ENCODE results near the gene CLPX. TPM values are rescaled to one million over a fixed set of nuclear protein-coding genes. Genes with fewer than 3 reads are reported as not detected.

The CLPX gene
- total and polyA plus RNA-seq, 9 of the 15 experiments (the other 6 are each of a cell fraction or from before 2014, with no cell fraction given) = 11.2 to 83.3 (median 51.3) TPM

DNA sequence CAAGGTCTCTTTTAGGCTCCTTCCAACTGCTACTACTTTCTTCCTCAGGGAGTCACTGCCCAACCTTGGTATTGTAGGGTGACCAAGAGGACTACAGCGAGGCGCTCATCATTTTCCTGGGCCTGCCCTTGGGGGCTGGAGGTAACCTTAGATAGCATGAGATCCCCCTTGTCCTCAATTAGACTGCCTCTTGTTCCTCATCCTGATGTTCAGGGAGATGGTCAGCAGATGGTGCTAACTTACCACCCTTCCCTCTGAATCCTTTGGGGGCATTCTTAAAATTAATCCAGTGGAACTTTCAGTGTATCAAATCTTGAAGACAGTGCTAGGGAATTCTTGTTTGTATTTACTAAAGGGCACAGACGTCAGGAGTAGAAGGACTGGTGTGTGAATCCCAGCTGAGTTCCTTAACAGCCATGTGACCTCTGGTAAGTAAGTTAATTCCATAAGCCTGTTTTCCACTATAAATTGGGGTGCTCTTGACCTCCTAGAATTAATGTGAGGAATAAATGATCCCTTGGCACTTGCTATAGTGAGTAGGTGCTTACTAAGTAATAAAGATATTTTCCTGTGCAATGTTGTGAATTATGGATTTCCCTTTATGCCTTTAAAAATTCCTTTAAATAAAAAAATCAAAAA lies 4.1 kb upstream of the CLPX start:
- in situ Hi-C loops (cut with MboI) = loop anchor here (5.0 kb wide), 1 partner anchor 108 kb away; the partner anchor contains the start of gene RNU5A-1
- CTCF ChIA-PET (ENCODE audit: low intra/inter-chr PET ratio) = interaction anchor here (0.7 to 2.4 kb wide), 7 partner anchors 81 to 211 kb away, joined by 3 to 24 read pairs (median 9); partner anchors contain the start of genes RNU5A-1 and RNU5B-1
- intact Hi-C loops (cut with micrococcal nuclease) = loop anchor here (1.0 to 5.0 kb wide), 5 partner anchors 82 to 196 kb away; partner anchors contain the start of gene RNU5B-1
- DNase-seq (ENCODE audit: extremely low read depth in 1 of 4, low spot score in 3 of 4) (peak; percentile 36 to 67 (median 57)), FAIRE-seq (peak; percentile 92), ATAC-seq (no peak)
- Histone ChIP-seq H3K4me2 (ENCODE audit: insufficient read depth, low read length) (no peak overlapping the region), H3K27me3 (ENCODE audit: control insufficient read depth in 2 of 2, insufficient read depth in 2 of 2, low read length in 2 of 2) (no peaks in the 10 kb centered on the region), H3K27ac (ENCODE audit: extremely low read depth, low read depth, low read length) (no peak overlapping the region), H3K9me3 (replicated peaks; ENCODE audit: control insufficient read depth, insufficient read depth, low read depth, low read length) (no peaks in the 10 kb centered on the region; the same call in 1 of the 2 replicates), H3K4me3 (no peak overlapping the region), H3K9ac (ENCODE audit: insufficient read depth in 1 of 2, low read depth in 2 of 2, low read length in 2 of 2) (no peak overlapping the region), H4K20me1 (replicated peaks; ENCODE audit: control insufficient read depth, insufficient read depth, low read length) (no peaks in the 10 kb centered on the region), H3K36me3 (ENCODE audit: control insufficient read depth, insufficient read depth, low read length) (no peaks in the 10 kb centered on the region; the same call in 2 of the 3 replicates), H3K4me1 (replicated peaks in 1 of 2; ENCODE audit: control insufficient read depth in 2 of 2, insufficient read depth in 2 of 2, low read length in 2 of 2) (peaks cover 7 to 11% of the 10 kb centered on the region in 2 experiments; a peak in 3 of 5 replicates), H2AFZ (ENCODE audit: low read depth, low read length) (peak overlapping the region; percentile 73), H3K79me2 (ENCODE audit: control insufficient read depth, insufficient read depth, low read length) (peaks cover 9% of the 10 kb centered on the region), H3K9me1 (ENCODE audit: control insufficient read depth, insufficient read depth, low read length) (no peaks in the 10 kb centered on the region)
- POLR2A ChIA-PET = interaction anchor here (0.6 kb wide), 1 partner anchor 116 kb away, joined by 3 read pairs; no protein-coding TSS in a partner anchor
- BruUV-seq (replicated peaks) = no TSS peak
- WGBS (ENCODE audit: insufficient coverage, low coverage, missing lambda C conversion rate) = 2% methylated on average over 3 of the region's 3 CpGs
- TF ChIP-seq ZNF785 (CRISPR knock-in tag; IDR thresholded peaks at IDR 0.05) (no peak), ZHX1 (conservative IDR thresholded peaks at IDR 0.05; ENCODE audit: low read length) (no peak), RERE (CRISPR knock-in tag; IDR thresholded peaks at IDR 0.05; ENCODE audit: borderline replicate concordance) (no peak), NUFIP1 (IDR thresholded peaks at IDR 0.05; ENCODE audit: partially characterized antibody) (no peak), IFI16 (CRISPR knock-in tag; IDR thresholded peaks at IDR 0.05) (no peak), MAZ (CRISPR knock-in tag; conservative IDR thresholded peaks at IDR 0.05 in 1 of 2, IDR thresholded peaks at IDR 0.05 in 1 of 2) (0 out of 4 replicates have a peak, but pooled peaks of 1 of the 2 experiments have one; percentile 36), KAT7 (CRISPR knock-in tag; IDR thresholded peaks at IDR 0.05; ENCODE audit: borderline replicate concordance) (no peak), TAF9B (IDR thresholded peaks at IDR 0.05; ENCODE audit: partially characterized antibody) (no peak), HSF4 (CRISPR knock-in tag; IDR thresholded peaks at IDR 0.05; ENCODE audit: borderline replicate concordance) (no peak), KHSRP (IDR thresholded peaks at IDR 0.05) (no peak), RAD21 (CRISPR knock-in tag; conservative IDR thresholded peaks at IDR 0.05 in 1 of 2, IDR thresholded peaks at IDR 0.05 in 1 of 2) (peak; percentile 97), C11orf30 (IDR thresholded peaks at IDR 0.05; ENCODE audit: low read depth) (no peak), ZFP36 (IDR thresholded peaks at IDR 0.05; ENCODE audit: low read depth, low read length, partially characterized antibody) (no peak)

All from K562 (cell line).